Activated CD4-positive, alpha-beta T cell treated with anti-CD3 and anti-CD28 coated beads for 36 hours (primary cell): ENCODE results near the gene TRIM8. TPM values are rescaled to one million over a fixed set of nuclear protein-coding genes. Genes with fewer than 3 reads are reported as not detected.

ENCODE experiments used
- ATAC-seq: fragments of 200-7000 bp; cut with Tn5 transposase; one replicate; pipeline ENCODE4 v1.10.0; 2021; ENCODE audit warnings: mild to moderate bottlenecking, moderate library complexity
- CTCF ChIA-PET: fragments of 350-600 bp; sonication (Branson Sonifier 250); formaldehyde crosslinking; loops from one replicate; lab custom pipeline; 2021; ENCODE audit warnings: antibody characterized with exemption; lab: Charles Lee
- POLR2A ChIA-PET: fragments of 350-600 bp; sonication (Branson Sonifier 250); formaldehyde crosslinking; loops from one replicate; lab custom pipeline; 2021; ENCODE audit warnings: antibody characterized with exemption, inconsistent platforms; lab: Charles Lee
- DNase-seq: peaks from one replicate; pipeline ENCODE4 v3.0.0-alpha.2; 2020
- H3K27ac Mint-ChIP-seq: one replicate; pipeline ENCODE4 v1.8.0; 2021; ENCODE audit warnings: mixed read lengths
- H3K27me3 Mint-ChIP-seq: one replicate; pipeline ENCODE4 v1.8.0; 2021; ENCODE audit warnings: mixed read lengths
- H3K36me3 Mint-ChIP-seq: one replicate; pipeline ENCODE4 v1.8.0; 2021; ENCODE audit warnings: low read depth, mixed read lengths
- H3K4me1 Mint-ChIP-seq: one replicate; pipeline ENCODE4 v1.8.0; 2021; ENCODE audit warnings: mixed read lengths
- H3K4me3 Mint-ChIP-seq: one replicate; pipeline ENCODE4 v1.8.0; 2021; ENCODE audit warnings: mild to moderate bottlenecking, moderate library complexity, mixed read lengths
- H3K9me3 Mint-ChIP-seq: one replicate; pipeline ENCODE4 v1.8.0; 2021; ENCODE audit warnings: low read depth, mixed read lengths
- intact Hi-C, 2 experiments: fragments of 100-400 bp; cut with DNase I in 1 of 2; cut with micrococcal nuclease in 1 of 2; formaldehyde crosslinking; loops; one replicate each; pipeline versions ENCODE4 v1.14.2 to v1.15.1; 2022 to 2024; cut with DNase I, micrococcal nuclease
- total RNA-seq, 2 experiments: library from RNA; stranded (reverse); gene quantifications; one replicate each; pipeline ENCODE4 v1.2.3, GENCODE V29; 2021

The TRIM8 gene
- total RNA-seq, 2 experiments from 2014 or later = 37.8 to 39.1 TPM

DNA sequence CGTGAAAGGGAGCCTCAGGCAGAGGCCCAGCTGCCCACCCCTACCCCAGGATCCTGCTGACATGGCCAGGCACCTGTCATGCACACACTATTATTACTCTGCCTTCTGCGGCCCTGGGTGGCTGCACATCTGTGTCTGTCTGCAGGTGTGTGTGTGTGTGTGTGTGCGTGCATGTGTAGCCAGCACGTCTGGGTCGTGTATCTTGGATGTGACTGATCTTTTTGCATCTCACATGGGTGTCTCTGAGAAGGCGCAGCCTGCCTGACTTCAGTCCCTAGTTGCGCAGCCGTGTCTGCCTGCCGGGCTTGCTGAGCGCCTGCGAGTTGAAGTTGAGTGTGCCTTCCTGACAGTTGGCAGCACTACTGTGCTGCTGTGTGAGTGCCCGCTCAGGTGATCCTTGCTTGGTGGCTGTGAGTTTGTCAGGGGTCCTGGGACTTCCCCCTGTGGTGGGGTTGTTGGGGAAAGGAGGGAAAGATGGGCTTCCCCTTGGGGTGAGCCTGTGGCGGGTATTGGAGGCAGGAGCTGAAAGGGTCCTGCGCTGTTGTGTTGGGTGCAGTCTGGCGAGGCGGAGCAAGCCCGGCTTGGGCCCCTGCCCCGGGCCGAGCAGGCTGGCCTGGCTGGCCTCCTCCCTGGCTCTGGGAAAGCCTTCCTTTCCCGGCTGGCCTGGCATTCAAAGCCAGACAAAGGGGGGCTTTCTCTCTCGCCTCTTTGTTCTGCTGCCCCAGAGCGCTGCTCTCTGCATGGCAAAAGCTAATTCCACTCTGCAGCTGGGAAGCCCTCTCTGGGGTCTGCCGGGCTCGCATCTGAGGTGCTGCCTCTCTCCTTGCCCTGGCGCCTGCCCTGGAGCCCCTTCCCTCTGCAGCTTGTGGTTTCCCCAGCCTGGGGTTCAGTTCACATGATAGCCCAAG, 4.9 kb downstream of the TRIM8 start:
- Mint-ChIP-seq H3K4me3 (peak overlapping the region; percentile 95), H3K9me3 (no peaks in the 10 kb centered on the region), H3K27me3 (no peaks in the 10 kb centered on the region), H3K36me3 (peaks cover 42% of the 10 kb centered on the region), H3K27ac (peak overlapping the region; percentile 82), H3K4me1 (peaks cover 76% of the 10 kb centered on the region)
- DNase-seq = peak; percentile 69
- intact Hi-C loops = loop anchor here (5.0 to 10.0 kb wide), 5 partner anchors 203 to 1294 kb away; partner anchors contain the start of genes BORCS7 (in 1 of the 2), BTRC (in 1 of the 2), NFKB2 (in 1 of the 2) and STN1 (in 1 of the 2)
- ATAC-seq = no peak
- POLR2A ChIA-PET = no interaction called here
- CTCF ChIA-PET = interaction anchor here (0.6 to 1.2 kb wide), 4 partner anchors 12 to 64 kb away, joined by 3 to 4 read pairs (median 3); no protein-coding TSS in a partner anchor

DNA sequence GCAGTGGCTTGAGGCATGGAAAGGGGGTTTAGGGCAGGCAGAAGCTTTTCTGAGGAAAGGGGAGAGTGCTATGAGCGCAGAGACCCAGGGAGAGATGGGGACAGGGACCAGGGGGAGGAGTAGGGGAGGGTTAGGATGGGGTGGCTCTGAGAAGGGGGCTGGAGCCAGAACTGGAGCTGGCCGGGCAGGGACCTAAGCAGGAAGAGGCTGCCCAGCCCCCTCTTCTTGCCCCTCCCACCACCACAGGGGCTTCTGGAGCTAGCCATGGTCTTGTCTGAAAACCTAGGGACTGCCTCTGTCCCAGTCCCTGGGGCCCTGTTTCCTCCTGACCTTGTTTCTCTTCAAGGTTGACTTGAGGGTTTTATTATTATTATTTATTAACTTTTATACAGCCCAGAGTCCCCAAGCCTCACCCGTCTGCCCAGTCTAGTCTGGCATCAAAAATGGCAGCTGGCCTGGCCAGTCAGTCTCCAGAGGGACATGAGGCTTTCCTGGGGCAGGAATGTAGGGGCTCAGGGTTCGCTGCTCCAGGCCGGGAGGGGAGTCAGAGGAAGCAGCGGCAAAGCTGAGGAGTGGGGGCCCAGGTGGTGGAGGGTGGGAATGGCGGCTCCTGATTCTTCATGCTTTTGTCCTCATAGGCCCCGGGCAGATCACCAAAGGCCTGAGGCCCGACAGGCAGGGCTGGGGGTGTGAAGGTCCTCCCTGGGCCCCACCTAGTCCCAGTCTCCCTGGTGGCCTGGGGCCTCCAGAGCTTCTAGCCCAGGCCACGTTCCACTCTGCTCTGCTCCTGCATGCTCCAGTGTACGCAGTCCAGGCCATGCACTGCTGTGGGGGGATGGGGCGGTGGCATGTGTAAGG, 5.7 kb downstream of the TRIM8 start:
- intact Hi-C loops = loop anchor here (5.0 to 10.0 kb wide), 5 partner anchors 202 to 1295 kb away; partner anchors contain the start of genes BORCS7 (in 1 of the 2), BTRC (in 1 of the 2), NFKB2 (in 1 of the 2) and STN1 (in 1 of the 2)
- no peak overlapping the region for H3K4me3 Mint-ChIP-seq

DNA sequence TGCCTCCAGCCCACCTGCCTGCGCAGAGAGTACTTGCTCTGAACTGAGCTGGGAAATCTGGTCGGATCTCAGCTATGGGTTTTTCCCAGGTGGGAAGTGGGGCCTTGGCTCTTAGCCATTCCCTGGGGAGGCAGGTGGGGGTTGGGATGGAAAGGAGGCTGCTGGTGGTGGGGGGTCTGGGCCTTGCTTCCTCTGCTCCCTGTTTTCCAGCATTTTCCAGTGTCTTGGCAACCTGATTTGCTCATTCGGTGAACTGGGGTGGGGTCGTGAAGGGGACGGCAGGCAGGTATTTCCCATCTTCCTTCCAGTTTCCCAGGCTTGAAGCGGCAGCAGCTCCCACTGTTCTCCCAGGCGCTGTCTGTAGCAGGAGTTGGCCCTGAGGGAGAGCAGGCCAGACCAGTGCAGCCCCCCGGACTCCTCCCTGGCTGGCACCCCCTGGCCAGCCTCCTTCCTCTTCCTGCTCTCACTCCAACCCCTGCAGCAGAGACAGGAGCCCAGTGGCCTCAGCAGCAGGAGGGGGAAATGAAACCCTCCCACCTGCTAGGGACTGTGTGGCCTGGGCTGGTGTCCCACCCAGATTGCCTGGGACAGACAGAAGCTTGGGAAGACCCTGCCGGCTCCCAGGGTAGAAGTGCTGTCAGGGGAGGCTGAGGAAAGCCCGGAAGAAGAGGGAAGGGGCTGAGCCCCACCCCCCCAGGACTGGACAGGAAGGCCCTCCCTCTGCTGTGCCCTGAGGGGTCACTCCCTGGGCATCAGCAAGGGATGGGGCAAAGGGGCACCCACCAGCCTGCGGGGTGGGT, 6.6 kb downstream of the TRIM8 start:
- ATAC-seq = no peak
- Mint-ChIP-seq H3K9me3 (no peaks in the 10 kb centered on the region), H3K4me1 (peaks cover 76% of the 10 kb centered on the region), H3K27ac (peak overlapping the region; percentile 91), H3K27me3 (no peaks in the 10 kb centered on the region), H3K36me3 (peaks cover 34% of the 10 kb centered on the region), H3K4me3 (no peak overlapping the region)
- DNase-seq = no peak
- intact Hi-C loops = no loop called here
- ChIA-PET POLR2A (no interaction called here), CTCF (interaction anchor here (0.6 to 1.3 kb wide), 5 partner anchors 10 to 440 kb away, joined by 3 to 4 read pairs (median 3); partner anchors contain the start of genes ARL3 and SFXN2)

More for the DNA sequence above, 5.7 kb downstream of the TRIM8 start:
- no peaks in the 10 kb centered on the region for H3K9me3 Mint-ChIP-seq
- H3K36me3 Mint-ChIP-seq = peaks cover 40% of the 10 kb centered on the region
- DNase-seq (no peak), ATAC-seq (no peak)
- H3K27ac Mint-ChIP-seq = no peak overlapping the region
- no peaks in the 10 kb centered on the region for H3K27me3 Mint-ChIP-seq
- POLR2A ChIA-PET = no interaction called here
- CTCF ChIA-PET = interaction anchor here (0.6 to 1.3 kb wide), 7 partner anchors 11 to 1263 kb away, joined by 3 to 4 read pairs (median 3); partner anchors contain the start of genes ARL3 and SFXN2
- H3K4me1 Mint-ChIP-seq = peaks cover 76% of the 10 kb centered on the region

DNA sequence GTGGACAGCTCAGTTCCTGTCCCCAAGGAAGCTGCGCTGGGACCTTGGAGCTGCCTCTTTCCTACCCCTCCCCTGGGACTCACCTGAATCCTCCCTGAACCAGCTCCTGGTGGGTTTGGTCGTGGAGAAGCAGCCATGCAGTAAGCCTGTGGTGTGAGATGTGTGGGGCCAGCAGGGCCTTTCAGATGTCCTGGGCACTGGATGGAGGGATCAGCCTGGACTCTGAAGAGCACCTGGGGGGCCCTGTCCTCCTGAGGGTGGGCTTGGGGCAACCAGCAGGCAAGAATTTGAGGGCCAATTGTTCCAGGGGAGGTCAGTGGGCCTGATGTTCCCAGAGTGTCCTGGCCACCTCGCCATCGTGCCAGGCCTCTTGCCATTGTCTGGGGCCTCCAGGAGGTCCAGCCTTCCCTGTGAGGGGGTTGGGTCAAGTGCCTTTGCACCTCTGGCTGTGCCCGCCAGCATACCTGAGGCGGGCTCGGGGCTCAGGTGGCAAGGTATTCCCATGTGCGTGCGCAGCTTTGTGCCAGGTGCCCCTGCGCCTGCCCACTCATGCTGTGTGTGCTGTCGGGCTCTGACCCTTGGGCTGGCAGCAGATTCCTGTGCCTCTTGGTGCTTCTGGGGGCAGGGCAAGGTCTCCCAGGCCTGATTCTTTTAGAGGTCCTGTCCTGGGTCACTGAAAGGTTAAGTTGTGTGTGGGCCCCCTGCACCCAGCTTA, 7.3 kb downstream of the TRIM8 start:
- intact Hi-C loops = no loop called here
- Mint-ChIP-seq H3K27ac (peak overlapping the region; percentile 91), H3K27me3 (no peaks in the 10 kb centered on the region), H3K36me3 (peaks cover 27% of the 10 kb centered on the region), H3K9me3 (no peaks in the 10 kb centered on the region), H3K4me1 (peaks cover 69% of the 10 kb centered on the region), H3K4me3 (peak overlapping the region; percentile 52)
- ATAC-seq = no peak
- POLR2A ChIA-PET = interaction anchor here (0.6 kb wide), 1 partner anchor 19 kb away, joined by 3 read pairs; no protein-coding TSS in a partner anchor
- CTCF ChIA-PET = interaction anchor here (0.6 to 1.3 kb wide), 3 partner anchors 63 to 439 kb away, joined by 3 to 4 read pairs (median 3); partner anchors contain the start of genes ARL3 and SFXN2
- no peak for DNase-seq

DNA sequence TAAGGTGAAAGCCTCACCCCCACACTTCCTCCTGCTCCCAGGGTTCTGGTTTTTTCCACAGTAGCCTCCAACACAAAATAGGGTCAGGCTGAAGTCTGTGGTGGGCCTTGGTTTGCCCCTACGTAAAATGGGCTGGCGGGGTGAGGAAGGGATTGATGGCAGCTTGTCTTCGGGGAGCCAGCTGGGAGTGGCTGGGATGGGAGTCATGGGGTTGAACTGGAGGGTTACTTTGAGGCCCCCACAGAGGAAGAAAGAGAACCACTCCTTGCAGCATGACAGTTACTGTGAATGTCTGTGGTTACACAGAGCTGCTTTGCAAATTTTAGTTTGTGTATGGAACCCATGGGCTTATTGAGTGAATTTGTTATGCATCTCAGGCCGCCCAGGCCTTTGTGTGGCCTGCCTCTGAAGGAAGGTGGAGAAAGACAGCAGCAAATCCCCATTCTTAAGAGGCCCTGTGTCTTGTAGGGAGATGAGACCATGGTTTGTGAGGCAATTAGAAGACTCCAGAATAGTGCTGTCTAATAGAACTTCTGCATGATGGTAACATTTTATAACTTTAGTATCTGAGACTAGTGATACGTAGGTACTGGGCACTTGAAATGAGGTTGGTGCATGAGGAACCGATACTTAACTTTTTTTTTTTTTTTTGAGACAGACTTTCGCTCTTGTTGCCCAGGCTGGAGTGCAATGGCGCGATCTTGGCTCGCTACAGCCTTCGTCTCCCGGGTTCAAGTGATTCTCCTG, 8.1 kb downstream of the TRIM8 start:
- intact Hi-C loops = no loop called here
- H3K27me3 Mint-ChIP-seq = no peaks in the 10 kb centered on the region
- H3K9me3 Mint-ChIP-seq = no peaks in the 10 kb centered on the region
- H3K4me1 Mint-ChIP-seq = peaks cover 63% of the 10 kb centered on the region
- POLR2A ChIA-PET = interaction anchor here (0.6 kb wide), 1 partner anchor 151 kb away, joined by 4 read pairs; no protein-coding TSS in a partner anchor
- peaks cover 30% of the 10 kb centered on the region for H3K36me3 Mint-ChIP-seq
- H3K27ac Mint-ChIP-seq = peak overlapping the region; percentile 91
- peak overlapping the region; percentile 52 for H3K4me3 Mint-ChIP-seq
- peak; percentile 25 for ATAC-seq
- DNase-seq = no peak
- CTCF ChIA-PET = interaction anchor here (0.7 kb wide), 1 partner anchor 72 kb away, joined by 3 read pairs; no protein-coding TSS in a partner anchor

DNA sequence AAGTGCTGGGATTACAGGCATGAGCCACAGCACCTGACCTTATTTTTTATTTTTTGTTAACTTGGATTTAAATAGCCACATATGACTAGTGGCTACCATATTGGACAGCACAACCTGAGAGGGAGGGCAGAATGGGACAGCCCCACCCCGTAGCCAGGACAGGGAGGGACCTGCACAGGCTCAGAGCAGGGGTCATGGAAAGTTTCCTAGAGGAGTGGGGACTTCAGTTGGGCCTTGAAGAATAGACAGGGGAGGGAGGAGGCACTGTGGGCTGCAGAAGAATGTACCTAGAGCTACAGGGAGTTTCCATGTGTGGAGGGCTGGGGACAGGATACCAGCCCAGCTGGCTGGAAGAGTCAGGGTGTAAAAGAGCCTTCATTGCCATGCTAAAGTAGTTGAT, 8.8 kb downstream of the TRIM8 start:
- H3K4me3 Mint-ChIP-seq = no peak overlapping the region
- H3K27ac Mint-ChIP-seq = peak overlapping the region; percentile 44

DNA sequence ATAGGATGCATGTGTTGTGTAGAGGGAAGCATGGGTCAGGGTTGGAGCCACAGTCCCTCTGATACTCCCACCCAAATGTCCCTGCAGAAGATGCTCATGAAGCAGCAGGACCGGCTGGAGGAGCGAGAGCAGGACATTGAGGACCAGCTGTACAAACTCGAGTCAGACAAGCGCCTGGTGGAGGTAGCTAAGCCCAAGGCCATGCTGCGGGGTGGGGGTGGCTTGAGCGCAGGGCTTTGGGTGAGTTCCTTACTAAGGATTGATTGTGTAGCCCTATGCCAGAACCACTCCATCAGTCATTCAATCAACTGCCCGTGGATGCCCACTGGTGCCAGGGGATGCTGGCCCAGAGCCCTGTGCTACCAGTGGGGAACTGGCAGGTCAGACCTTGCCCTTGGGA, 10.3 kb downstream of the TRIM8 start:
- ChIA-PET POLR2A (no interaction called here), CTCF (interaction anchor here (1.6 kb wide), 1 partner anchor 21 kb away, joined by 3 read pairs; no protein-coding TSS in a partner anchor)
- Mint-ChIP-seq H3K36me3 (peaks cover 29% of the 10 kb centered on the region), H3K9me3 (no peaks in the 10 kb centered on the region), H3K27ac (peak overlapping the region; percentile 63), H3K4me3 (no peak overlapping the region), H3K27me3 (no peaks in the 10 kb centered on the region), H3K4me1 (peaks cover 60% of the 10 kb centered on the region)
- ATAC-seq (no peak), DNase-seq (no peak)
- intact Hi-C loops = no loop called here

More for the DNA sequence above, 8.8 kb downstream of the TRIM8 start:
- Mint-ChIP-seq H3K36me3 (peaks cover 31% of the 10 kb centered on the region), H3K27me3 (no peaks in the 10 kb centered on the region), H3K4me1 (peaks cover 62% of the 10 kb centered on the region), H3K9me3 (no peaks in the 10 kb centered on the region)
- POLR2A ChIA-PET = no interaction called here
- intact Hi-C loops = no loop called here
- no peak for ATAC-seq
- CTCF ChIA-PET = no interaction called here
- no peak for DNase-seq

DNA sequence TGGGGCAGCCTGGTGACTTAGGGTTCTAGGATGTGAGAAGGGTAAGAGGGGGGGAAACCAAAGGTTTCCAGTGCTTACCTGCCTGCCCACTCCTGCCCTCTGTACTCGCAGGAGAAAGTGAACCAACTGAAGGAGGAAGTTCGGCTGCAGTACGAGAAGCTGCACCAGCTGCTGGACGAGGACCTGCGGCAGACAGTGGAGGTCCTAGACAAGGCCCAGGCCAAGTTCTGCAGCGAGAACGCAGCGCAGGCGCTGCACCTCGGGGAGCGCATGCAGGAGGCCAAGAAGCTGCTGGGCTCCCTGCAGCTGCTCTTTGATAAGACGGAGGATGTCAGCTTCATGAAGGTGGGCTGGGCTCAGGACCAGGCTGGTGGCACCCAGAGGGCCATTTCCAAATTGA, 10.7 kb downstream of the TRIM8 start:
- H3K4me1 Mint-ChIP-seq = peaks cover 60% of the 10 kb centered on the region
- DNase-seq = no peak
- no peak for ATAC-seq
- intact Hi-C loops = no loop called here
- no peaks in the 10 kb centered on the region for H3K27me3 Mint-ChIP-seq
- H3K9me3 Mint-ChIP-seq = no peaks in the 10 kb centered on the region
- POLR2A ChIA-PET = no interaction called here
- H3K36me3 Mint-ChIP-seq = peaks cover 29% of the 10 kb centered on the region
- no peak overlapping the region for H3K4me3 Mint-ChIP-seq
- CTCF ChIA-PET = interaction anchor here (1.3 to 1.6 kb wide), 2 partner anchors 13 to 21 kb away, joined by 3 read pairs; no protein-coding TSS in a partner anchor
- peak overlapping the region; percentile 25 for H3K27ac Mint-ChIP-seq

DNA sequence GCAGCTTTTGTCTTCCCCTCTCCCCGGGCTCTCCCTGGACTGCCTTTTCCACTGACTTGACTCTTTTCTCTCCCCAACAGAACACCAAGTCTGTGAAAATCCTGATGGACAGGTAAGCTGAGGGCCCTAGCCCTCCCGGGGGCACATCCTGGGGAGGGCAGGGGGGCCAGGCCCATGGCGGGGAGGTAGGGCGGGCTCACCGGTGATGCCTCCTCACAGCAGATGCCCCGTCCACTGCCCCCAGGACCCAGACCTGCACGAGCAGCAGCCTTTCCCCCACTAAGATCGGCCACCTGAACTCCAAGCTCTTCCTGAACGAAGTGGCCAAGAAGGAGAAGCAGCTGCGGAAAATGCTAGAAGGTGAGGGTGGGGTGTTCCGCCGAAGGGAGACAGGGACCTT, 11.7 kb downstream of the TRIM8 start:
- ChIA-PET POLR2A (no interaction called here), CTCF (interaction anchor here (0.6 to 4.1 kb wide), 4 partner anchors 11 to 241 kb away, joined by 3 to 11 read pairs (median 4); partner anchors contain the start of genes ARL3 and TRIM8)
- intact Hi-C loops = no loop called here
- H3K9me3 Mint-ChIP-seq = no peaks in the 10 kb centered on the region
- peaks cover 58% of the 10 kb centered on the region for H3K4me1 Mint-ChIP-seq
- peak overlapping the region; percentile 0 for H3K27ac Mint-ChIP-seq
- H3K4me3 Mint-ChIP-seq = no peak overlapping the region
- no peaks in the 10 kb centered on the region for H3K27me3 Mint-ChIP-seq
- peaks cover 29% of the 10 kb centered on the region for H3K36me3 Mint-ChIP-seq
- ATAC-seq (no peak), DNase-seq (no peak)
